ENCODE measurements around the gene PPP4R2. TPM values are rescaled to one million over a fixed set of nuclear protein-coding genes. Genes with fewer than 3 reads are reported as not detected.

PPP4R2 gene
- total RNA-seq, 4 donors from 2014 or later: 39.9 to 49.6 (median 44.2) TPM

DNA sequence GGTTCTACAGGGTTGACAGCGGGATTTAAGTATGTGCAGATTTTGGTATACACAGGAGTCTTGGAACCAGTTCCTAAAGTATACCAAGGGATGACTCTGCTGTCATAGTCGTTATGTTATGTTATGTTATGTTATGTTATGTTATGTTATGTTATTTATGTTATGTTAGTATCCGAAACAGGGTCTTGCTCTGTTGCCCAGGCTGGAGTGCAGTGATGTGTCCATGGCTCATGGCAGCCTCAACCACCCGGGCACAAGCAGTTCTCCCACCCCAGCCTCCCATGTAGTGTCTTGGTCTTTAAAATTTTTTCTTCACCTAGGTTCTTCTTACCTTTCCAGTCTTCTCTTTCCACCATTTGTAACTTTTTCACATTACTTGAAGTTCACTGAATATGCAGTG is 21.7 kb downstream of the PPP4R2 start:
- peaks cover 0 to 12% (median 0%) of the 10 kb centered on the region in 4 donors for H3K4me1 ChIP-seq
- H3K9me3 ChIP-seq: no peaks in the 10 kb centered on the region
- H3K4me3 ChIP-seq: no peak overlapping the region
- H3K27me3 ChIP-seq: no peaks in the 10 kb centered on the region
- TF ChIP-seq CTCF (IDR thresholded peaks at IDR 0.05) (no peak), POLR2A (IDR thresholded peaks at IDR 0.05) (no peak)
- no peak overlapping the region for H3K27ac ChIP-seq
- no peak for DNase-seq
- H3K36me3 ChIP-seq: no peaks in the 10 kb centered on the region

GRCh38 chr3:73018790-73019441 is 22.3 kb downstream of the PPP4R2 start:
- no peak for TF ChIP-seq POLR2A (IDR thresholded peaks at IDR 0.05)
- TF ChIP-seq CTCF (IDR thresholded peaks at IDR 0.05): no peak
- H3K27ac ChIP-seq: no peak overlapping the region
- no peak overlapping the region for H3K4me3 ChIP-seq
- no peaks in the 10 kb centered on the region for H3K36me3 ChIP-seq
- H3K4me1 ChIP-seq: peaks cover 0 to 12% (median 0%) of the 10 kb centered on the region in 4 donors
- H3K9me3 ChIP-seq: no peaks in the 10 kb centered on the region
- no peak for DNase-seq
- no peaks in the 10 kb centered on the region for H3K27me3 ChIP-seq

DNA sequence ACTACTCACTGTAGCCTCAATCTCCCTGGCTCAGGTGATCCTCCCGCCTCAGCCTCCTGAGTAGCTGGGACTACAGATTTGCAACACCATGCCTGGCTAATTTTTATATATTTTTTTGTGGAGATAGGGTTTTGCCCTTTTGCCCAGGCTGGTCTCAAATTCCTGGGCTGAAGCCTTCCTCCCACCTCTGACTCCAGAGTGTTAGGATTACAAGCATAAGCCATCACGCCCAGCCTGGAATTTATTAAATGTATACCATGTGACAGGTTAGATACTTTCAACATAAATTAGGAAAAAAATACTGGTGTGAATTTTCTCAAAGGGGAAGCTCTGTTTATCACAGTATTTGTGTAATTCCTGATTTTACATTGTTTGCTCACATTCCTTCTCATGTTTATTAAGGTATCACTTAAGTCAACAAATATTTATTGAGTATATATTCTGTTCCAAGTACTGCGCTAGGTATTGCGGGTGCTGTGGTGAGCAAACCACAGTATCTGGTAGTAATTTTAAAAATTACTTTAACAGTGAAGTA is 24.8 kb downstream of the PPP4R2 start:
- TF ChIP-seq POLR2A (IDR thresholded peaks at IDR 0.05) (no peak), CTCF (IDR thresholded peaks at IDR 0.05) (no peak)
- Histone ChIP-seq H3K36me3 (no peaks in the 10 kb centered on the region), H3K27me3 (no peaks in the 10 kb centered on the region), H3K9me3 (no peaks in the 10 kb centered on the region), H3K27ac (no peak overlapping the region), H3K4me1 (peaks cover 0 to 28% (median 3%) of the 10 kb centered on the region in 4 donors), H3K4me3 (no peak overlapping the region)
- no peak for DNase-seq

GRCh38 chr3:73024836-73025235 is 28.2 kb downstream of the PPP4R2 start:
- Histone ChIP-seq H3K9me3 (no peaks in the 10 kb centered on the region), H3K27me3 (no peaks in the 10 kb centered on the region), H3K27ac (no peak overlapping the region), H3K4me3 (no peak overlapping the region), H3K4me1 (peaks cover 0 to 46% (median 3%) of the 10 kb centered on the region in 4 donors), H3K36me3 (no peaks in the 10 kb centered on the region)
- no peak for TF ChIP-seq POLR2A (IDR thresholded peaks at IDR 0.05)
- TF ChIP-seq CTCF (IDR thresholded peaks at IDR 0.05): no peak
- no peak for DNase-seq

- peak overlapping the region in 1 of 4 donors; percentile 17 for H3K27ac ChIP-seq
- DNase-seq: no peak
- H3K9me3 ChIP-seq: no peaks in the 10 kb centered on the region
- H3K4me3 ChIP-seq: no peak overlapping the region
- no peaks in the 10 kb centered on the region for H3K36me3 ChIP-seq
- no peaks in the 10 kb centered on the region for H3K27me3 ChIP-seq
- TF ChIP-seq POLR2A (IDR thresholded peaks at IDR 0.05): no peak
- TF ChIP-seq CTCF (IDR thresholded peaks at IDR 0.05): no peak
- peaks cover 0 to 42% (median 3%) of the 10 kb centered on the region in 4 donors for H3K4me1 ChIP-seq
Measured at GRCh38 chr3:73026111-73026759, 29.6 kb downstream of the PPP4R2 start.
